Measurements from ENCODE around the gene ICAM3.

ICAM3 gene

GRCh38 chr19:10364644-10365043 lies 25.2 kb upstream of the ICAM3 start:
- no peak for DNase-seq
- Mint-ChIP-seq H3K27me3 (ENCODE audit: low read depth, poor library complexity) (no peaks in the 10 kb centered on the region), H3K27ac (no peak overlapping the region), H3K36me3 (ENCODE audit: low read depth) (peaks cover 39% of the 10 kb centered on the region), H3K4me3 (no peak overlapping the region), H3K9me3 (peaks cover 8% of the 10 kb centered on the region), H3K4me1 (no peaks in the 10 kb centered on the region)
- TF ChIP-seq CTCF (IDR thresholded peaks at IDR 0.05) = no peak

- Mint-ChIP-seq H3K36me3 (ENCODE audit: low read depth) (peaks cover 36% of the 10 kb centered on the region), H3K27me3 (ENCODE audit: low read depth, poor library complexity) (no peaks in the 10 kb centered on the region), H3K27ac (no peak overlapping the region), H3K4me1 (no peaks in the 10 kb centered on the region), H3K4me3 (no peak overlapping the region), H3K9me3 (peaks cover under 1% of the 10 kb centered on the region)
- no peak for DNase-seq
- TF ChIP-seq CTCF (IDR thresholded peaks at IDR 0.05) = no peak
Observed at GRCh38 chr19:10363789-10364281, 24.4 kb upstream of the ICAM3 start.

- no peaks in the 10 kb centered on the region for H3K27me3 Mint-ChIP-seq (ENCODE audit: low read depth, poor library complexity)
- H3K4me1 Mint-ChIP-seq = no peaks in the 10 kb centered on the region
- no peak for DNase-seq
- no peak for TF ChIP-seq CTCF (IDR thresholded peaks at IDR 0.05)
- H3K27ac Mint-ChIP-seq = no peak overlapping the region
- H3K36me3 Mint-ChIP-seq (ENCODE audit: low read depth) = peaks cover 23% of the 10 kb centered on the region
- H3K9me3 Mint-ChIP-seq = no peaks in the 10 kb centered on the region
- H3K4me3 Mint-ChIP-seq = no peak overlapping the region
Observed at GRCh38 chr19:10362259-10362658, 22.8 kb upstream of the ICAM3 start.

- no peak for TF ChIP-seq CTCF (IDR thresholded peaks at IDR 0.05)
- no peak overlapping the region for H3K27ac Mint-ChIP-seq
- no peaks in the 10 kb centered on the region for H3K9me3 Mint-ChIP-seq
- H3K36me3 Mint-ChIP-seq (ENCODE audit: low read depth) = peaks cover 19% of the 10 kb centered on the region
- H3K27me3 Mint-ChIP-seq (ENCODE audit: low read depth, poor library complexity) = no peaks in the 10 kb centered on the region
- H3K4me3 Mint-ChIP-seq = no peak overlapping the region
- no peak for DNase-seq
- H3K4me1 Mint-ChIP-seq = no peaks in the 10 kb centered on the region
Observed at GRCh38 chr19:10361569-10362011, 22.2 kb upstream of the ICAM3 start.

GRCh38 chr19:10356431-10356830 lies 17.0 kb upstream of the ICAM3 start:
- DNase-seq = no peak
- no peak for TF ChIP-seq CTCF (IDR thresholded peaks at IDR 0.05)
- Mint-ChIP-seq H3K27me3 (ENCODE audit: low read depth, poor library complexity) (no peaks in the 10 kb centered on the region), H3K36me3 (ENCODE audit: low read depth) (peaks cover 23% of the 10 kb centered on the region), H3K27ac (no peak overlapping the region), H3K4me3 (no peak overlapping the region), H3K4me1 (peaks cover 23% of the 10 kb centered on the region), H3K9me3 (no peaks in the 10 kb centered on the region)

- peak; percentile 99 for DNase-seq
- Mint-ChIP-seq H3K4me3 (peak overlapping the region; percentile 80), H3K4me1 (peaks cover 23% of the 10 kb centered on the region), H3K9me3 (no peaks in the 10 kb centered on the region), H3K27me3 (ENCODE audit: low read depth, poor library complexity) (no peaks in the 10 kb centered on the region), H3K36me3 (ENCODE audit: low read depth) (peaks cover 18% of the 10 kb centered on the region), H3K27ac (peak overlapping the region; percentile 99)
- no peak for TF ChIP-seq CTCF (IDR thresholded peaks at IDR 0.05)
Observed at GRCh38 chr19:10353793-10354391, 14.5 kb upstream of the ICAM3 start.

Data from nephron progenitor cell (in vitro differentiated cells).